PFSK-1 (cell line): ENCODE data around the gene RABGAP1L.

Experiments used
- FOXP2 ChIP-seq: optimal IDR thresholded peaks from 2 replicates; pipeline ENCODE3; 2011; ENCODE audit warnings: borderline replicate concordance, control low read depth, inconsistent platforms; ENCODE audit not compliant: insufficient read depth; ENCODE audit errors: extremely low read length, extremely low read depth
- POLR2AphosphoS5 ChIP-seq: IDR thresholded peaks from 2 replicates; pipeline ENCODE4 v1.6.1; 2012; ENCODE audit warnings: low read depth, mild to moderate bottlenecking, control low read depth, low read length, moderate library complexity
- SIN3A ChIP-seq: IDR thresholded peaks from 2 replicates; pipeline ENCODE4 v1.6.1; 2012; ENCODE audit warnings: mild to moderate bottlenecking, low read length, moderate library complexity, borderline replicate concordance; ENCODE audit not compliant: insufficient read depth
- TAF1 ChIP-seq: IDR thresholded peaks from 2 replicates; pipeline ENCODE4 v1.6.1; 2012; ENCODE audit warnings: low read length, control low read depth, borderline replicate concordance; ENCODE audit not compliant: insufficient read depth
- TF ChIP-seq, protein P1 (sequence below), 2 experiments: IDR thresholded peaks; 2 replicates each; pipeline versions ENCODE4 v1.6.1 to v1.8.0; 2011 to 2012; ENCODE audit warnings: low read depth in 2 of 2, low read length in 2 of 2, control low read depth in 1 of 2, inconsistent platforms in 1 of 2, mild to moderate bottlenecking in 1 of 2, moderate library complexity in 1 of 2; ENCODE audit not compliant: insufficient read depth in 1 of 2

DNA sequence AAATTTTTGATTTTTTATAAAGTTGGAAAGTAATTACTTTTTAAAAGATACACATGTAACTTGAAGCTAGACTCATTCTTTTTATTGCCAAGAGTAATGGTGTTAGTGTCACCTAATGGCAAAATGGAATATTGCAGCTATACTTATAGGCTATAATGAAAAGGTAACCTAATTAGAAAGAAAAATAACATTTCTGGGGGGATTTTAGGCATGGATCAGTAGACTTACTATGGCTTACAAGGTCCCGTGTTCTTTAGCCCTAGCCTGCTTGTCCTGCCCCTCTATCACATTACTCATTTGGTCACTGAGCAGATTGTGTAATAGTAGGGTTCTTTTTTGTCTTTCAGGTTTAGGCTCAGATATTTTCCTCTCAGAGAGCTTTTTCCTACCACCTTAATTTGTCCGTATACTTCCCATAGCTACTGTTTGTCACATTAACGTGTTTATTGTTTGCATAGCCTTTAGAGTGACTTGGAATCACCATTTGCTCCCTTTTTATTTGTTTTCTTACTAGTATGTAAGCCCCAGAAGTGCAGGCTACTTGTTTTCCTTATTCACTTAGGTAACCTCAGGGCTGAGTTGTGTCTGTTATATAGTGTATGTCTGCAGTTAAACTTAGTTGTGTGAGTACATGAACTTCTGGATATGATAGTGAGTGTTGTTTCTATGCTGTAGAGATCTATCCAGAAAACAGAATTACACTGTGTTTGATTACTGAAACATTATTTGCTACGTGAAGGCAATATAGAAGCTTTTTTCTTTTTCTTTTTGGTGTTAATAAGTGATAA is 58.7 kb downstream of the RABGAP1L start:
- TF ChIP-seq, protein P1, sequence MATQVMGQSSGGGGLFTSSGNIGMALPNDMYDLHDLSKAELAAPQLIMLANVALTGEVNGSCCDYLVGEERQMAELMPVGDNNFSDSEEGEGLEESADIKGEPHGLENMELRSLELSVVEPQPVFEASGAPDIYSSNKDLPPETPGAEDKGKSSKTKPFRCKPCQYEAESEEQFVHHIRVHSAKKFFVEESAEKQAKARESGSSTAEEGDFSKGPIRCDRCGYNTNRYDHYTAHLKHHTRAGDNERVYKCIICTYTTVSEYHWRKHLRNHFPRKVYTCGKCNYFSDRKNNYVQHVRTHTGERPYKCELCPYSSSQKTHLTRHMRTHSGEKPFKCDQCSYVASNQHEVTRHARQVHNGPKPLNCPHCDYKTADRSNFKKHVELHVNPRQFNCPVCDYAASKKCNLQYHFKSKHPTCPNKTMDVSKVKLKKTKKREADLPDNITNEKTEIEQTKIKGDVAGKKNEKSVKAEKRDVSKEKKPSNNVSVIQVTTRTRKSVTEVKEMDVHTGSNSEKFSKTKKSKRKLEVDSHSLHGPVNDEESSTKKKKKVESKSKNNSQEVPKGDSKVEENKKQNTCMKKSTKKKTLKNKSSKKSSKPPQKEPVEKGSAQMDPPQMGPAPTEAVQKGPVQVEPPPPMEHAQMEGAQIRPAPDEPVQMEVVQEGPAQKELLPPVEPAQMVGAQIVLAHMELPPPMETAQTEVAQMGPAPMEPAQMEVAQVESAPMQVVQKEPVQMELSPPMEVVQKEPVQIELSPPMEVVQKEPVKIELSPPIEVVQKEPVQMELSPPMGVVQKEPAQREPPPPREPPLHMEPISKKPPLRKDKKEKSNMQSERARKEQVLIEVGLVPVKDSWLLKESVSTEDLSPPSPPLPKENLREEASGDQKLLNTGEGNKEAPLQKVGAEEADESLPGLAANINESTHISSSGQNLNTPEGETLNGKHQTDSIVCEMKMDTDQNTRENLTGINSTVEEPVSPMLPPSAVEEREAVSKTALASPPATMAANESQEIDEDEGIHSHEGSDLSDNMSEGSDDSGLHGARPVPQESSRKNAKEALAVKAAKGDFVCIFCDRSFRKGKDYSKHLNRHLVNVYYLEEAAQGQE (IDR thresholded peaks at IDR 0.05; ENCODE audit: insufficient read depth in 1 of 2, low read depth in 2 of 2, low read length in 2 of 2) = no peak
- TF ChIP-seq TAF1 = no peak
- TF ChIP-seq POLR2AphosphoS5 = no peak
- no peak for TF ChIP-seq SIN3A
- TF ChIP-seq FOXP2 = no peak
